ENCODE measurements around the gene TNFSF15. TPM values are rescaled to one million over a fixed set of nuclear protein-coding genes. Genes with fewer than 3 reads are reported as not detected.
"Not testable (repeated sequence)": the region's sequence is repeated elsewhere in the genome, so short reads cannot be mapped to it uniquely, and the experiment has no call there.

The TNFSF15 gene
- total RNA-seq, 1 donor from 2014 or later, result 1.3 TPM

DNA sequence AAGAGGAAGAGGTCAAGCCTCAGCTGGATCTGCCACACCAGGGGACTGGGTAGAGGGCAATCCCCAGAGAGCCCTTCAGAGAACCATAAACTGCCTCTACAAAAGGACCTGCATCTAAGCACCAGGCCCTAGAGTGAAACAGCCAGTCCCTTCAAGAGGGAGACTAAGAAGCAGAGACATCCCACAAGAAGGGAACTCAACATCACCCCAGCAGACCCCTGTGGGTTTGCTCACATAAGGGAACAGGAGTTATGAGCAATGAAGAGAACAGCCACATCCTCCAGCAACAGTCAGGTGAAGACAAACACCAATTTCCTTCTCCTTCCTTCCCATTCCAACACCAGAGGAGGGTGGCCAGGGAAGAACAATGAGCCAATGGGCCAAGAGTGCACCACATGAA lies 48.9 kb downstream of the TNFSF15 start:
- no peak for DNase-seq (ENCODE audit: low read depth)

DNA sequence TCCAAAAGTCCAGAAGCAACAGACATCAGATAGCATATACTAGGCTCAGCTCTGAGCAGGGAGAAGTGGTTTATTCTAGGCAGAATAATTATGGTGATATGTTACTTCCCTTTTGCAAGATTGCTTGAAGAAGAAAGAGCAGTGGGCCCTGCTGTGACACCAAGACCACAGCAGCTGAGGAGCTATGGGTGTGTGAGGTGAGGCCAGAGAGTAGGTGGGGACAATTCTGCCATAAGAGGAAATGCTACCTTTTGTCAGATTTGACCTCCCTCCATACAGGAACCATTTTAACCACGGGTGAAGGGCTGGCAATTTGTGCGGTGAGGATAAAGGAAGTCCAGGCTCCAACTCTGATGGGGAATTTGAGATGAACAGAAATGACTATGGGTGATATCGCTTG lies 51.3 kb downstream of the TNFSF15 start:
- DNase-seq (ENCODE audit: low read depth), result no peak

- no peak for DNase-seq (ENCODE audit: low read depth)
Measured at GRCh38 chr9:114746591-114747346, 59.1 kb downstream of the TNFSF15 start.

- no peak for DNase-seq (ENCODE audit: low read depth)
Measured at GRCh38 chr9:114745879-114746550, 59.8 kb downstream of the TNFSF15 start.

GRCh38 chr9:114745108-114745848 lies 60.6 kb downstream of the TNFSF15 start:
- no peak for DNase-seq (ENCODE audit: low read depth)

GRCh38 chr9:114743446-114743845 lies 62.4 kb downstream of the TNFSF15 start:
- peak; percentile 51 for DNase-seq (ENCODE audit: low read depth)

DNA sequence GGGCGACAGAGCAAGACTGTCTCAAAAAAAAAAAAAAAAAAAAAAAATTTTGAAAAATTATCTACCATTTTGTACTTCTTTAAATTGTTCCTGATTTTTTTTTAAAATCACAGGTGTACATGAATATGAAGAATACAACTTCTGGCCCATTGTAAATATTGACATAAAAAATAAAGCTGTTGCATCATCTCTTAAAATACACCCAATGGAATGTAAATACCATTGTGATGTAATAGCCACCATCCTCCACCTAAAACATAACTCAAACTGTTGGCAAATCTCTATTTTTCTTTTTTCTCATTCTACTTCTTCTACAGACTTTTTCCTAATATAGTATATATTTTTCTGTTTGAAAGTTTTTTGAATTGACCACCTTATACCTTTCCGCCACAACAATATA lies 62.9 kb downstream of the TNFSF15 start:
- no peak for DNase-seq (ENCODE audit: low read depth)

DNA sequence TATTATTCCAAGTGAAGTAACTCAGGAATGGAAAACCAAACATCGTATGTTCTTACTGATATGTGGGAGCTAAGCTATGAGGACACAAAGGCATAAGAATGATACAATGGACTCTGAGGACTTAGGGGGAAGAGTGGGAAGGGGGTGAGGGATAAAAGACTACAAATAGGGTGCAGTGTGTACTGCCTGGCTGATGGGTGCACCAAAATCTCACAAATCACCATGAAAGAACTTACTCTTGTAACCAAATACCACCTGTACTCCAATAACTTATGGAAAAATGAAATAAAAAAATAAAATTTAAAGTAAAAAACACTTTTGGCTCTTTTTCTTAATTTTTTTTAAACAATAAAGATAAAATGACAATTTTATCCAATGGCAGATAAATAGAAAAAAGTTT lies 64.3 kb downstream of the TNFSF15 start:
- DNase-seq (ENCODE audit: low read depth), result not testable (repeated sequence)

GRCh38 chr9:114738581-114739316 lies 67.1 kb downstream of the TNFSF15 start:
- DNase-seq (ENCODE audit: low read depth), result peak; percentile 82

GRCh38 chr9:114737847-114738246 lies 68.0 kb downstream of the TNFSF15 start:
- no peak for DNase-seq (ENCODE audit: low read depth)

- DNase-seq (ENCODE audit: low read depth), result no peak
Measured at GRCh38 chr9:114737118-114737517, 68.7 kb downstream of the TNFSF15 start.

DNA sequence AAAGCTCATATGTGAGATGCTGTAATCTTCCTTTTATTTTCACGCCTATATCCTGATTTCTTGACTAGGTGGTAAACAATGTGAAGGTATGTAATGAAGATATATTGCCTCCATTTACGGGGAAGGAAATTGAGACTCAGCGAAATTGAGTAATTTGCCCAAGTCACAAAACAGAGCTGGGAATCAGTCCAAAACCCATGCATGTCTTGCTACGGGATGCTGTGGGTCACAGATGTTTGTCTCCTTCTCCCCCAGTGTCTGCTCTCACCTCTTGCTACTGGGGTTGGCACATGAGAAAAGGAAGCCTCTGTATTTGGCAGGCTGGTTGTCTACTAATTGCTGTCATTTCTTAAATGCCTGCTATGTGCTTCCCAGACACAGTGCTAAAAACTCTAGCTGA lies 70.1 kb downstream of the TNFSF15 start:
- no peak for DNase-seq (ENCODE audit: low read depth)

- DNase-seq (ENCODE audit: low read depth), result not testable (repeated sequence)
Measured at GRCh38 chr9:114735139-114735538, 70.7 kb downstream of the TNFSF15 start.

Other genes with a start within 250 kb of the TNFSF15 start
- gene ATP6V1G1, start 218.3 kb downstream of the TNFSF15 start, total RNA-seq, result 227 and 295 TPM in 2 replicates
- 3.0 and 6.5 TPM in 2 replicates for gene TMEM268, start 194.7 kb downstream of the TNFSF15 start, total RNA-seq
- gene TEX53, start 148.2 kb downstream of the TNFSF15 start, total RNA-seq, result not detected in 2 replicates
- not detected in 2 replicates for gene TEX48, start 123.8 kb downstream of the TNFSF15 start, total RNA-seq
- not detected in 2 replicates for gene TNFSF8, start 124.6 kb upstream of the TNFSF15 start, total RNA-seq